NCI-H2227 treated with DMSO at 0.1 percent for 48 hours (cell line): ENCODE data around the gene GBA3.

Experiments
- DNase-seq: peaks from one replicate; lab custom pipeline; 2025; lab: John Stamatoyannopoulos, UW

Gene GBA3

DNA sequence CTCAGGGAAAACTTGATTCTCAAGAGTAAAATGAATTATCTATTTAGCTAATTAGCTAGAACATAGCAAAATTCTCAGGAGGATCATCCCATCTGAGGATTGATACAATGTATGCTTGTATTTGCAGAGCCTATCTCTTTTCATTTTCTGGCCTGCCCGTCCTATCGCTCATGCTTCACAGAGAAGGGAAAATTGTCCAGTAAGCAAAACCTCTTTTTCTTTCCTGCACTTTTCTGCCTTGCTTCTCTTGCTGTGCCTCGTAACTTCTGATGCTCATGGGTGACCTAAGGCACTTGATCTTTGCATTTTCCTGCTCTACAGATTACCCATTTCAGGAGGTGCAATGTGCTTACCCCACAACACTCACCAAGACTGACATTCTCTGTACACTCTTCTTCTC, 88.1 kb downstream of the GBA3 start:
- DNase-seq = no peak

DNA sequence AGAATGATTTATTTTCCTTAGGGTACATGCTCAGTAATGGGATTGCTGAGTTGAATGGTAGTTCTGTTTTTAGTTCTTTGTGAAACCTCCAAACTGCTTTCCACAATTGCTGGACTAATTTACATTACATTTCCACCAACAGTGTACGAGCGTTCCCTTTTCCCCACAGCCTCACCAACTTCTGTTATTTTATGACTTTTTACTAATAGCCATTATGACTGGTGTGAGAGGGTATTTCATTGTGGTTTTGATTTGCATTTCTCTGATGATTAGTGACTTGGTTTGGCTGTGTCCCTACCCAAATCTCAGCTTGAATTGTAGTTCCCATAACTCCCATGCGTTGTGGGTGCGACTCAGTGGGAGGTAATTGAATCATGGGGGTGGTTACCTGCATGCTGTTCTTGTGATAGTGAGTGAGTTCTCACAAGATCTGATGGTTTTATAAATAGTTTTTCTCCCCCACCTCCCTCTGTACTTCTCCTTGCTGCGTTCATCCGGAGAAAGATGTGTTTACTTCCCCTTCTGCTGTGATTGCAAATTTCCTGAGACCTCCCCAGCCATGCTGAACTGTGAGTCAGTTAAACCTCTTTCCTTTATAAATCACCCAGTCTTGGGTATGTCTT, 95.1 kb downstream of the GBA3 start:
- DNase-seq = no peak

DNA sequence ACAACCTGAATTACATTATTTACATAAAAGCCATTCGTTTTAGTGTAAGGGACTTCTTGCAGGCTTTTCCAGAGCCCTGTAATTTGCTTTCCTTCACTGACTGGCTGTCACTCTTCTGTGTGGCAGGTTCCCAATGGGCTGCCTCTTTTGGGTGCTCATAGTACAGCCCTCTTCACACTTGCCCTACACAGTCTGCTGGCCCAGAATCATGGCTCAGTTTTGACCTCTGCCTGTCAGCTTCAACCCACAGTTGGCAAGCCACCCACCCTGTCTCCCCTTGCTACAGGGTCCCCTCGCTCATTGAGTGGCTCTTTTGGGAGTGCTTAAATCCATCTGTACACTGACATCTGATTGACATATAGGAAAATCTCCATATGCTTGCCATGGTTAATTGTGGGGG, 97.9 kb downstream of the GBA3 start:
- no peak for DNase-seq

DNA sequence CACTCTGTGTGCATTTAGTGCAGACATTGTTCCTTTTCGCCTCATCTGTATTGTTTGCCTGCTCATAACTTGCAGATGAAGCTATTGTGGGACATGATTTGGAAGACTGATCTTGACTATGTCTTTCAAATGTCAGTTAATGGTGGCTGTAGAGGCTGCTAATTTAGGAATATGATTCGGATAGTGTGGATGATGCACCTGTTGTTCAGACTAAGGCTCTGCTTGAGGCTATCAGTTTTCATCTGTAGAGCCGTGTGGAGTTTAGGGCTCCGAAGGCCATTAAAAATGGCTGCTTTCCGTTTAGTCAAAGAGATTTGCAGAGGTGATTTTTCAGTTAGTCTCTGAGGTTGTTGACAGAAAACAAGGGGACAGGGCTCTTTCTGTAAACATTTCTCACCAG, 102.0 kb downstream of the GBA3 start:
- no peak for DNase-seq

DNA sequence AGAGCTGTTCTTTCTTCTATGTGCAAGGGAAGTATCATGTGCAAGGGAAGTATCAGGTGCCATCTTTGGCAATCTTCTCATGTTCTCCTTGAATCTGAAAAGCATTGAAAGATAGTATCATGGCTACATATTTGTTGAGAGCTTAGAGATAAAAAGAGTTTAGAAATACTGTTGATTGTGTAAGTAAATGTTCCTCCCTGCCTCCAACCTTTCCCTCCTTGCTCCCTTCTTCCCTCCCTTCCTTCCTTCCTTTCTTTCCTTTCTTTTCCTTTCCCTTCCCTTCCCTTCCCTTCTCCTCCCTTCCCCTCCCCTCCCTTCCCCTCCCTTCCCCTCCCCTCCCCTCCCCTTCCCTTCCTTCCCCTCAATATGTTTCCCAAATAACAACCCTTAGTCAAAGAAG, 108.7 kb downstream of the GBA3 start:
- DNase-seq = no peak

DNA sequence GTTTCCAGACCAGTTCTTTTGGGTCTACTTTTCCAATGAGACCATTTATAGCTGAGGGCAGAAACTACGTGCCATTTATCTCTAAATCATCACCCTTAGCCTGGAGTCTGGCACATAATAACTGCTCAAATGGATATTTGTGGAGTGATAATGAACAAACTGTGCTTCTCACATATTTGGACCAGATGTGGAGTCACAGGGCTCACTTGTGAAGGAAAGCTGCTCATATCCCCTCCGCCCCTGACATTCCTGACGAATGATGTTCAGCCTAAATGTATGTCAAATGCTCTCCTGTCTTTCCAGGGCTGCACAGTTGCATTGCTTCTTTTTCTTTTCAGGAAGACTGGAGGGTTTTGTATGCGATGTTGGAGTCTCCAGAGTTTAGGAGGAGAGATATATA, 110.1 kb downstream of the GBA3 start:
- no peak for DNase-seq

DNA sequence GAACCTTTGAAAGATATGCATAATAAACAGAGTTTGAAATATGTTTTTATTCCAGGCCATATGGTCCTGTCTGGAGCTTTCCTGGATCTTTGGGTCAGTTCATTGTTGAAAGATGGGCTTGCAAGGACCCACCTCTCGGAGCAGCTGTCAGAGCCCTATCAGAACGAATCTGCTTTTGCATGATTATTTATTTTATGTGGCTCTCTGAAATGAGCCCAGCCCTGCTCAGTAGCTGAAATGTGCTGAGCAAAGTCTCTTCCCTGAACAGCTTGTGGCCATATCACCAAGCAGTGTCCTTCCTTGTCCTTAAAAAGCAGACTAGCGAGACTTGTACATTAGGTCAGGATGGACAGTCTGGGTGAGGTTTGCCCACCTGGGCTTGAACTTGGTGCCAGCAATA, 110.8 kb downstream of the GBA3 start:
- DNase-seq = no peak

DNA sequence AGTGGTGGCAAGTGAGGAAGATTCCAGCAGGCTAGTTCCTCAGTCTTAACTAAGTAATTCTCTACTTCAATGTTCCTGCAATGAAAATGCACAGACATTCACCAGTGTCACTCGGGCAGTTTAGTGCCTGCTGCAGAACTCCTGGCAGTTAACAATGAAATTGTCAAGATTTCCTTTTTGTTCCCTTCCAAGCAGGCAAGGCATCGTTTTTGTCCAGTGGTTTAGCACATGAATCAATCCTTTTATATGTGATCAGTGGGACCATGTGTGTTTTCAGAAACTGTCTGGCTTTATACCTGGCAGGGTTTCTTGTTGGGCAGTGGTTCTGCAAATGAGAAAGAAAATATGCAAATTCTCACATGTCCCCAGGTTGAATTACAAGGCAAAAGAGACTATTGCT, 122.2 kb downstream of the GBA3 start:
- no peak for DNase-seq

DNA sequence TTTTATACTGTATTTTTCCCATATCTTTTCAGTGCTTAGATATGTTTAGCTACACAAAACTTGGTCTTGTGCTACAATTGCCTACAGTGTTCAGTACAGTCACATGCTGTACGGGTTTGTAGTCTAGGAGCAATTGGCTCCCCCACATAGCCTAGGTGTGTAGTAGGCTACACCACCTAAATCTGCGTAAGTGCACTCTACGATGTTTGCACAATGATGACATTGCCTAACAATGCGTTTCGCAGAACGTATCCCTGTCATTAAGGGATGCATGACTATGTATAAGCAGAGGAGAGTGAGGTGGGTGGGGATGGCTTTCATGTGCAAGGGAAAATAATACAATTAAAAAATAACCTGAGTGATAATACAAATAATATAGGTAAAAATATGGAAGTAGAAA, 131.4 kb downstream of the GBA3 start:
- DNase-seq = no peak

DNA sequence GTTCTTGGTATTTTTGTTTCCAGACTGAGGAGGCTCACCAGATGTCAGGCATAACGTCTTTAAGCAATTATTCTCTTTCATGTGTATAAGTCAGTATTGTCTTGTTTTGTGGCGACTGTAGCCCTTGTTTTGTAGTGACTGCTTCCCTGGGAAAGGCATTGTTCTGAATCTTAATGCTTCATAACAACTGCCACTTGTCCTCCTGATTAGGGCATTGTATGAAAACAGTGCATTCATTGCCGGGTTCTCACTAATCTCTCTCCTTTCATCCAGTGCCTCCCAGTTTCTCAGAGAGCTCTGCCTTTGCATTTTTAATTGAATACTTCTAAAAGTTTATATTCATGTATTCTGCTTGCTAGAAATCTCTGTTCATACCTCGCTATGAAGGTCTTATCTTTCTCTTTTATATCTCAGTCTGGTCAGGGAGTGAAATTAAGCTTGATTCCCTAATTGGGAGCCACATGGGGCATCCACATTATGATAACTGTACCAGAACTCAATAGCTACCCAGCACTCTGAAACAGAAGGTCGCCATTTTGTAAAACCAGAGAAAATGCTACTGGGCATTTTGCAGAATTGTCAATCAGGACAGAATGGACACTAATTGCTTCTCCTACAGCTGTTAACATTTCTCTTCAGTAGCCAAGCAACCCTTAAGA, 149.8 kb downstream of the GBA3 start:
- DNase-seq = no peak

DNA sequence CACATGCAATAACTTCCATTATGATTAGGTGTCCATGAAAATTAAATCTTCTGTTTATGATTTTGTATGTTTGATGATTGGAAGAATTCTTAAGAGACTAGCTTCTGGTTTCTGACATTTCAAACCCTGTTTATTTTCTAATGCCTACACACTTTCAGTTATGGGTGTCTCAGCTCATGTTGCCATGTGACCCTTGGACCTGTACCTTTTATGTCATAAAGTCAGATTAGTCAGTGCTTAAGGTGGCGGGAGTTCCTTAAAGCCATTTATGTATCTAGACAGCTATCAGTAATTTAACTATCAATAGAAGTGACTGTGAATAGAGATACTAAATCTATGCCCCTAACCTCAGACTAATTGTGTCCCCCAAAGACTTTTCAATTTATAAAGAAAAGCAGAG, 155.6 kb downstream of the GBA3 start:
- DNase-seq = no peak

DNA sequence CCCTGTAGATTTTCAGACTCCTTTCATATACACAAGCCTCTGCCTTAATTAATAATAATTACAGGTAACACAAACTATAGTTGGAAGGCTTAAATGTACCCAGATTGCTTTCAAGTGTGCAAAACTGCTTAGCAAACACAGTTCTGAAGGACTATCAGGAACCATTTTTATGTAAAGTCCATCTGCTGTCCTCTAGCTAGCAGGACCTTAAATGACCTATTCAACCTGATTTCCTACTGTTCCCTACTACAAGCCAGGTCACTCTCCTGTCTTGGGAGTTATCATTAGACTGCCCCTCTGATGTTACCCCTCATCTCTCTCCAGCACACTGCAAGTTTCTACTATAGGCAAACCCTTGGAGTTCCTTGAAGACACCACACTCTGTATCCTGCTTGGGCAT, 157.3 kb downstream of the GBA3 start:
- DNase-seq = no peak

DNA sequence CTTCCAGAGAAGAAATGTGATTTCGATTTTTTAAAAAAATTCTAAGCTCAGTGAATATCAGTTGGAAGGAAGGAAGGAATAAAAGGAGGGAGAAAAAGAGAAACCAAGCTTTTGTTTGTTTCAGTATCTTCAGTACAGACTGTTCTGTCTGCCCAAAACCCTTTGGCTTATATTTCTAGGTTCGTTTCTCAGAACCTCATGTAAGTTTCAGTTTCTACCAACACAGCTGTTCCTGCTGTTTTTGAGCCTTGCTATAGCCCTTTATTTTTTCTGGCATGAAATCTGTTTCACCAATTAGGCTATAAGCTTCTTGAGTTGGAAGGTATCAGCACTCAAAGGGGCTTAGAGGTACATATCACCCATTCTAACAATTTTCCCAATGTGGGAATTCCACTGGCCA, 157.9 kb downstream of the GBA3 start:
- no peak for DNase-seq

DNA sequence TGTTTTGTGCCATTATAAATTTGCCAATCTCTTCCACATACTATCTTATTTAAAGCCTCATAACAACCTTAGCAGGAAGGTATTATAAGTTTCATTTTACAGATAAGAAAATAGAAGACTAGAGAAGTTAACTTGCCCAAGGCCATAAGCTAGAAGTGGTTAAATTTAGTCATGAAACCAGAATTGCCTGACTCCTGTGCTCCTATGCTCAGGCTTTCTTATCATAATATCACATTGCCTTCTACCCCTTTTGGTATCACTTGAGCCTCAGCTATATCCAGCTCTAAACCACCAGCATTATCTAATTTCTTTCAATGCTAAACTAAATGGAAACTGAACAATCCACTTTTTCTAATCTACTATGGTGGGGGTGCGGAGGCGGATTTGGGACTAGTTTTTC, 164.7 kb downstream of the GBA3 start:
- no peak for DNase-seq

DNA sequence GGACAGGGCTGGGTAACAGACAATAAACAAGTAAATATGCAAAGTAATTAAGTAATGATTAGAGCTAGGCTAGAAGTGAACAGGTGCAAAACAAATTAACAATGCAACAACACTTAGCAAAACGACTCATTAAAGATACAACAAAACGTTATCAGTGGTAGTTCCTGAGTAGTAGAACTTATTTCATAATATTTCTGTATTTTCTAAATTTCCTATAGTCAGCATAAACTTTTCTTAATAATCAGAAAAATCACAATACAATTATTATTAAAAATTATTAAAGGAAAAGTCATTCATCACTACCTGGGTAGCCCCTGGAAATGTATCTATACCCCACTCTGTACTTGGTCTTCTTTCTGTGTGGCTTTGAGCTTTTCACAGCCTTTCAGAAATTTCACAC, 166.6 kb downstream of the GBA3 start:
- DNase-seq = no peak
